Tibial artery (tissue), 4 donors: ENCODE measurements around the gene TMEM60.
"Not testable (repeated sequence)": the region's sequence is repeated elsewhere in the genome, so short reads cannot be mapped to it uniquely, and the experiment has no call there.

Source experiments
- DNase-seq, 2 donors: peaks; one replicate each; pipeline ENCODE4 v3.0.0-alpha.2; 2019
- H3K27ac ChIP-seq, 2 donors: fragments of 200-600 bp; sonication (generic) in 1 of 2; 1 replicate in 1 of 2; 2 replicates in 1 of 2; pipeline ENCODE4 v1.5.1; 2018 to 2019; ENCODE audit warnings: mild to moderate bottlenecking in 1 of 2
- H3K27me3 ChIP-seq, 2 donors: fragments of 200-600 bp; sonication (generic) in 1 of 2; one replicate each; pipeline versions ENCODE4 v1.5.1 to v1.6.0; 2016 to 2019
- H3K36me3 ChIP-seq, 3 donors: fragments of 200-600 bp; sonication (generic) in 2 of 3; one replicate each; pipeline ENCODE4 v1.5.1; 2016 to 2019; ENCODE audit warnings: mild to moderate bottlenecking in 2 of 3
- H3K4me1 ChIP-seq, 4 donors: fragments of 200-600 bp; sonication (generic) in 2 of 4; 1 replicate in 3 of 4; 2 replicates in 1 of 4; pipeline ENCODE4 v1.5.1; 2016 to 2019
- H3K4me3 ChIP-seq, 2 donors: fragments of 200-600 bp; sonication (generic) in 1 of 2; 1 replicate in 1 of 2; 2 replicates in 1 of 2; pipeline ENCODE4 v1.5.1; 2018 to 2019; ENCODE audit warnings: mild to moderate bottlenecking in 2 of 2
- H3K9me3 ChIP-seq, 3 donors: fragments of 200-600 bp; sonication (generic) in 1 of 3; one replicate each; pipeline ENCODE4 v1.5.1; 2016 to 2019
- CTCF ChIP-seq, 2 experiments: fragments of 200-600 bp in 1 of 2; fragments of 450-650 bp in 1 of 2; IDR thresholded peaks; one replicate each; pipeline ENCODE4 v1.5.1; 2017 to 2019; ENCODE audit warnings: antibody characterized with exemption in 2 of 2, mild to moderate bottlenecking in 1 of 2, moderate library complexity in 1 of 2
- intact Hi-C: fragments of 100-400 bp; cut with DNase I; formaldehyde crosslinking; loops from one replicate; pipeline ENCODE4 v1.15.0; 2023; ENCODE audit warnings: low total_unique reads

TMEM60 gene

DNA sequence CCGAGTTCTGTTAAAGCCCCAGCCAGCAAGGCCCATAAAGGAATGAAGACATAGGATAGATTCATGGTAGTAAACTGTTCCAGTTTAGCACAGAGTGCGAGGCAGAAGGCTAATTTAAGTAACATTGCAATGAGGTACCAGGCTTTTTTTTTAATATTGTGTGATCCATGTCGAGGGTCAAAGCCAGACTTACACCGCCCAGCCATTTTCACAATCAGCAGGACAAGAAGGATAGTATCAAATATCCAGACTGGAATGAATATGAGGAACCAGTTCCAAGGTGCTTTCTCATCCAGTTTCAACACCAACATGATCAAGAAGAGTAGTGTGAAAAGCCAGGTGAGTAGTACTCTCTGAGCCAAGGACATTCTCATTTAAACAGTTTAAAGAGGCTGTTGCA is 4.2 kb downstream of the TMEM60 start:
- H3K36me3 ChIP-seq, result peaks cover 0 to 4% (median 0%) of the 10 kb centered on the region in 3 donors
- no peak for TF ChIP-seq CTCF (IDR thresholded peaks at IDR 0.05)
- no peaks in the 10 kb centered on the region for H3K27me3 ChIP-seq
- peaks cover 0 to 20% (median 14%) of the 10 kb centered on the region in 4 donors for H3K4me1 ChIP-seq
- DNase-seq, result no peak
- no peaks in the 10 kb centered on the region for H3K9me3 ChIP-seq
- no peak overlapping the region for H3K4me3 ChIP-seq
- H3K27ac ChIP-seq, result no peak overlapping the region
- intact Hi-C loops, result no loop called here

GRCh38 chr7:77791956-77792355 is 6.3 kb downstream of the TMEM60 start:
- DNase-seq, result no peak
- peaks cover 0 to 4% (median 0%) of the 10 kb centered on the region in 3 donors for H3K36me3 ChIP-seq
- H3K27me3 ChIP-seq, result no peaks in the 10 kb centered on the region
- intact Hi-C loops, result no loop called here
- no peak for TF ChIP-seq CTCF (IDR thresholded peaks at IDR 0.05)
- H3K4me1 ChIP-seq, result peaks cover 0 to 15% (median 10%) of the 10 kb centered on the region in 4 donors
- H3K27ac ChIP-seq, result no peak overlapping the region
- H3K4me3 ChIP-seq, result no peak overlapping the region
- H3K9me3 ChIP-seq, result no peaks in the 10 kb centered on the region

GRCh38 chr7:77791336-77791735 is 6.9 kb downstream of the TMEM60 start:
- Histone ChIP-seq H3K9me3 (no peaks in the 10 kb centered on the region), H3K36me3 (peaks cover 0 to 4% (median 0%) of the 10 kb centered on the region in 3 donors), H3K27ac (no peak overlapping the region), H3K27me3 (no peaks in the 10 kb centered on the region), H3K4me3 (no peak overlapping the region), H3K4me1 (peaks cover 0 to 8% (median 4%) of the 10 kb centered on the region in 4 donors)
- no peak for TF ChIP-seq CTCF (IDR thresholded peaks at IDR 0.05)
- intact Hi-C loops, result no loop called here
- no peak for DNase-seq

DNA sequence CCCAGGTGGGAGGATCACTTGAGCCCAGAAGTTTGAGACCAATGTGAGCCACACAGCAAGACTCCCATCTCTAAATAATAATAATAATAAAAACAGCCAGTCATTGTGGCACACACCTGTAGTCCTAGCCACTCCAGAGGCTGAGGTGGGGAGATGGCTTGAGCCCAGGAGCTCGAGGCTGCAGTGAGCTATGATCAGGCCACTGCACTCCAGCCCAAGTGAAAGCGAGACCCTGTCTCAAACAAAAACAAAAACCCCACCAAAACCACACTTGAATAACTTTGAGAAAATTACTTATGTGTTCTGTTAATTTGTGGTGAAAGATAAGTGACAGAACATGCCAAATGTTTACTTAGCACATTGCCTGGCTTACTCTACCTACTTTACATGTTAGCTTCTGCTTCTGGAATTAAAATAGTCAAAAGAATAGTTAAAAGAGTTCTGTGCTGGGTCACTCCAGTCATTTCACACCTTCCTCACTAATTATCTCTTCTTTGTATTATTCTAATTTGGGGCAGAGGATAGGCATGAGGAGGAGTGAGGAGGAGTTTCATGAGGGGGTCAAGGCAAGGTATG is 9.8 kb downstream of the TMEM60 start:
- Histone ChIP-seq H3K4me3 (no peak overlapping the region), H3K4me1 (no peaks in the 10 kb centered on the region), H3K9me3 (no peaks in the 10 kb centered on the region), H3K27ac (no peak overlapping the region), H3K36me3 (peaks cover 0 to 12% (median 0%) of the 10 kb centered on the region in 3 donors), H3K27me3 (no peaks in the 10 kb centered on the region)
- no peak for DNase-seq
- no peak for TF ChIP-seq CTCF (IDR thresholded peaks at IDR 0.05)
- intact Hi-C loops, result no loop called here

- Histone ChIP-seq H3K27ac (no peak overlapping the region), H3K9me3 (no peaks in the 10 kb centered on the region), H3K4me1 (no peaks in the 10 kb centered on the region), H3K36me3 (peaks cover 0 to 14% (median 0%) of the 10 kb centered on the region in 3 donors), H3K4me3 (no peak overlapping the region), H3K27me3 (no peaks in the 10 kb centered on the region)
- DNase-seq, result no peak
- intact Hi-C loops, result no loop called here
- no peak for TF ChIP-seq CTCF (IDR thresholded peaks at IDR 0.05)
Measured at GRCh38 chr7:77786741-77787140, 11.5 kb downstream of the TMEM60 start.

- intact Hi-C loops, result no loop called here
- Histone ChIP-seq H3K4me3 (no peak overlapping the region), H3K36me3 (peaks cover 0 to 22% (median 0%) of the 10 kb centered on the region in 3 donors), H3K4me1 (no peaks in the 10 kb centered on the region), H3K27me3 (no peaks in the 10 kb centered on the region), H3K27ac (no peak overlapping the region), H3K9me3 (no peaks in the 10 kb centered on the region)
- no peak for DNase-seq
- TF ChIP-seq CTCF (IDR thresholded peaks at IDR 0.05), result no peak
Measured at GRCh38 chr7:77786018-77786417, 12.2 kb downstream of the TMEM60 start.

GRCh38 chr7:77784426-77784825 is 13.8 kb downstream of the TMEM60 start:
- H3K4me1 ChIP-seq, DNase-seq, H3K27ac ChIP-seq, intact Hi-C loops, H3K4me3 ChIP-seq, H3K27me3 ChIP-seq, H3K9me3 ChIP-seq: not testable (repeated sequence)
- H3K36me3 ChIP-seq, result peaks cover 4 to 32% (median 6%) of the 10 kb centered on the region in 3 donors
